GM15510 (cell line): ENCODE measurements around the gene CCDC91.

ENCODE experiments used
- POLR2A ChIP-seq: IDR thresholded peaks from 3 replicates; pipeline ENCODE4 v1.6.1; 2011; ENCODE audit warnings: borderline replicate concordance; ENCODE audit not compliant: insufficient read length; ENCODE audit errors: extremely low read depth

Gene CCDC91

GRCh38 chr12:28459481-28459880 is 269.2 kb downstream of the CCDC91 start:
- TF ChIP-seq POLR2A: no peak

- TF ChIP-seq POLR2A: no peak
Observed at GRCh38 chr12:28460420-28461130, 270.3 kb downstream of the CCDC91 start.

- no peak for TF ChIP-seq POLR2A
Observed at GRCh38 chr12:28463396-28463795, 273.1 kb downstream of the CCDC91 start.

GRCh38 chr12:28479683-28480082 is 289.4 kb downstream of the CCDC91 start:
- no peak for TF ChIP-seq POLR2A

- TF ChIP-seq POLR2A: no peak
Observed at GRCh38 chr12:28484156-28484555, 293.9 kb downstream of the CCDC91 start.

- TF ChIP-seq POLR2A: no peak
Observed at GRCh38 chr12:28486521-28486920, 296.3 kb downstream of the CCDC91 start.

GRCh38 chr12:28489246-28489645 is 299.0 kb downstream of the CCDC91 start:
- TF ChIP-seq POLR2A: no peak

GRCh38 chr12:28497889-28498411 is 307.7 kb downstream of the CCDC91 start:
- TF ChIP-seq POLR2A: no peak

- TF ChIP-seq POLR2A: no peak
Observed at GRCh38 chr12:28498850-28499249, 308.6 kb downstream of the CCDC91 start.

GRCh38 chr12:28500373-28501024 is 310.2 kb downstream of the CCDC91 start:
- no peak for TF ChIP-seq POLR2A

GRCh38 chr12:28506271-28506670 is 316.0 kb downstream of the CCDC91 start:
- TF ChIP-seq POLR2A: no peak

- TF ChIP-seq POLR2A: no peak
Observed at GRCh38 chr12:28507033-28507432, 316.8 kb downstream of the CCDC91 start.

- no peak for TF ChIP-seq POLR2A
Observed at GRCh38 chr12:28507867-28508266, 317.6 kb downstream of the CCDC91 start.

GRCh38 chr12:28512406-28512805 is 322.1 kb downstream of the CCDC91 start:
- no peak for TF ChIP-seq POLR2A

GRCh38 chr12:28512876-28513275 is 322.6 kb downstream of the CCDC91 start:
- TF ChIP-seq POLR2A: no peak

GRCh38 chr12:28513983-28514382 is 323.7 kb downstream of the CCDC91 start:
- no peak for TF ChIP-seq POLR2A
